ENCODE results near the gene EXOSC9. TPM values are rescaled to one million over a fixed set of nuclear protein-coding genes. Genes with fewer than 3 reads are reported as not detected.

Gene EXOSC9
- polyA plus RNA-seq, 1 donor from 2014 or later: 67.4 TPM

DNA sequence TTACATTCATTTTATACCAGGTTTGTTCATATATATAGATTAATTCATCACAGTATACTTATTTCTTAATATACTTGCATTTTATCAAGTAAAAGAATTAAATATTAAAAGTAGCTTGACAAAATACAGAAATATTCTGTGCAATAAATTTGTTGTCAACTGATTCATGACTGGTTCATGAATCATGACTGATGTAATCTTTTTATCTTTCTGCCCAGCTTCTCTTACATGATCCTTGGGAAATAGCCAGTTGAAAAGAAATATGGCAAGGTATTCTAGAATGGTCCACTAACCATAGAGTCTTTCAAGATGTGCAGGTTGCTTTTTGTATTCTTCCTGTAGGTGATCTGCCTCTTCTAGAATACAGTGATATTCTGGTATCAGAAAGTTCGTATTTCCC is 26.7 kb downstream of the EXOSC9 start:
- H3K27ac ChIP-seq (ENCODE audit: low read length): no peak overlapping the region
- TF ChIP-seq MXI1 (conservative IDR thresholded peaks at IDR 0.05; ENCODE audit: poor library complexity, severe bottlenecking): no peak
- TF ChIP-seq, protein P1, sequence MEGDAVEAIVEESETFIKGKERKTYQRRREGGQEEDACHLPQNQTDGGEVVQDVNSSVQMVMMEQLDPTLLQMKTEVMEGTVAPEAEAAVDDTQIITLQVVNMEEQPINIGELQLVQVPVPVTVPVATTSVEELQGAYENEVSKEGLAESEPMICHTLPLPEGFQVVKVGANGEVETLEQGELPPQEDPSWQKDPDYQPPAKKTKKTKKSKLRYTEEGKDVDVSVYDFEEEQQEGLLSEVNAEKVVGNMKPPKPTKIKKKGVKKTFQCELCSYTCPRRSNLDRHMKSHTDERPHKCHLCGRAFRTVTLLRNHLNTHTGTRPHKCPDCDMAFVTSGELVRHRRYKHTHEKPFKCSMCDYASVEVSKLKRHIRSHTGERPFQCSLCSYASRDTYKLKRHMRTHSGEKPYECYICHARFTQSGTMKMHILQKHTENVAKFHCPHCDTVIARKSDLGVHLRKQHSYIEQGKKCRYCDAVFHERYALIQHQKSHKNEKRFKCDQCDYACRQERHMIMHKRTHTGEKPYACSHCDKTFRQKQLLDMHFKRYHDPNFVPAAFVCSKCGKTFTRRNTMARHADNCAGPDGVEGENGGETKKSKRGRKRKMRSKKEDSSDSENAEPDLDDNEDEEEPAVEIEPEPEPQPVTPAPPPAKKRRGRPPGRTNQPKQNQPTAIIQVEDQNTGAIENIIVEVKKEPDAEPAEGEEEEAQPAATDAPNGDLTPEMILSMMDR (IDR thresholded peaks at IDR 0.05; ENCODE audit: poor library complexity, severe bottlenecking): no peak
- TF ChIP-seq RAD21 (conservative IDR thresholded peaks at IDR 0.05): no peak
- TF ChIP-seq SMC3 (conservative IDR thresholded peaks at IDR 0.05; ENCODE audit: poor library complexity): no peak
- TF ChIP-seq, protein P2, sequence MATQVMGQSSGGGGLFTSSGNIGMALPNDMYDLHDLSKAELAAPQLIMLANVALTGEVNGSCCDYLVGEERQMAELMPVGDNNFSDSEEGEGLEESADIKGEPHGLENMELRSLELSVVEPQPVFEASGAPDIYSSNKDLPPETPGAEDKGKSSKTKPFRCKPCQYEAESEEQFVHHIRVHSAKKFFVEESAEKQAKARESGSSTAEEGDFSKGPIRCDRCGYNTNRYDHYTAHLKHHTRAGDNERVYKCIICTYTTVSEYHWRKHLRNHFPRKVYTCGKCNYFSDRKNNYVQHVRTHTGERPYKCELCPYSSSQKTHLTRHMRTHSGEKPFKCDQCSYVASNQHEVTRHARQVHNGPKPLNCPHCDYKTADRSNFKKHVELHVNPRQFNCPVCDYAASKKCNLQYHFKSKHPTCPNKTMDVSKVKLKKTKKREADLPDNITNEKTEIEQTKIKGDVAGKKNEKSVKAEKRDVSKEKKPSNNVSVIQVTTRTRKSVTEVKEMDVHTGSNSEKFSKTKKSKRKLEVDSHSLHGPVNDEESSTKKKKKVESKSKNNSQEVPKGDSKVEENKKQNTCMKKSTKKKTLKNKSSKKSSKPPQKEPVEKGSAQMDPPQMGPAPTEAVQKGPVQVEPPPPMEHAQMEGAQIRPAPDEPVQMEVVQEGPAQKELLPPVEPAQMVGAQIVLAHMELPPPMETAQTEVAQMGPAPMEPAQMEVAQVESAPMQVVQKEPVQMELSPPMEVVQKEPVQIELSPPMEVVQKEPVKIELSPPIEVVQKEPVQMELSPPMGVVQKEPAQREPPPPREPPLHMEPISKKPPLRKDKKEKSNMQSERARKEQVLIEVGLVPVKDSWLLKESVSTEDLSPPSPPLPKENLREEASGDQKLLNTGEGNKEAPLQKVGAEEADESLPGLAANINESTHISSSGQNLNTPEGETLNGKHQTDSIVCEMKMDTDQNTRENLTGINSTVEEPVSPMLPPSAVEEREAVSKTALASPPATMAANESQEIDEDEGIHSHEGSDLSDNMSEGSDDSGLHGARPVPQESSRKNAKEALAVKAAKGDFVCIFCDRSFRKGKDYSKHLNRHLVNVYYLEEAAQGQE (IDR thresholded peaks at IDR 0.05; ENCODE audit: borderline replicate concordance): no peak
- TF ChIP-seq POLR2AphosphoS5 (IDR thresholded peaks at IDR 0.05): no peak
- no peak for TF ChIP-seq EZH2 (IDR thresholded peaks at IDR 0.05; ENCODE audit: borderline replicate concordance, insufficient read depth, low read length, poor library complexity, severe bottlenecking)

GRCh38 chr4:121829511-121829910 is 28.4 kb downstream of the EXOSC9 start:
- Histone ChIP-seq H3K27me3 (ENCODE audit: insufficient read depth, low read depth, low read length) (no peaks in the 10 kb centered on the region), H4K20me1 (ENCODE audit: insufficient read depth) (no peaks in the 10 kb centered on the region), H2AFZ (ENCODE audit: low read depth, low read length) (no peak overlapping the region), H3K9ac (ENCODE audit: low read length) (no peak overlapping the region), H3K36me3 (ENCODE audit: insufficient read depth, low read length) (peaks cover 10% of the 10 kb centered on the region), H3K9me2 (ENCODE audit: insufficient read depth, low read length) (no peaks in the 10 kb centered on the region), H3K4me3 (ENCODE audit: low read length) (no peak overlapping the region), H3F3A (ENCODE audit: insufficient read depth, low read length, poor library complexity, severe bottlenecking) (no peaks in the 10 kb centered on the region), H3K27ac (ENCODE audit: low read length) (no peak overlapping the region), H3K9me3 (ENCODE audit: low read length) (no peaks in the 10 kb centered on the region), H3K79me2 (replicated peaks; ENCODE audit: insufficient read depth, low read length) (no peaks in the 10 kb centered on the region), H3K4me2 (ENCODE audit: low read length) (no peak overlapping the region)
- TF ChIP-seq POLR2AphosphoS5 (IDR thresholded peaks at IDR 0.05): no peak
- no peak for TF ChIP-seq MXI1 (conservative IDR thresholded peaks at IDR 0.05; ENCODE audit: poor library complexity, severe bottlenecking)
- TF ChIP-seq, protein P2 (IDR thresholded peaks at IDR 0.05; ENCODE audit: borderline replicate concordance): no peak

More for the DNA sequence above, 26.7 kb downstream of the EXOSC9 start:
- Histone ChIP-seq H3K9ac (ENCODE audit: low read length) (no peak overlapping the region), H3K4me2 (ENCODE audit: low read length) (no peak overlapping the region), H2AFZ (ENCODE audit: low read depth, low read length) (no peak overlapping the region), H3K27me3 (ENCODE audit: insufficient read depth, low read depth, low read length) (no peaks in the 10 kb centered on the region), H3K36me3 (ENCODE audit: insufficient read depth, low read length) (peaks cover 5% of the 10 kb centered on the region), H3K9me3 (ENCODE audit: low read length) (no peaks in the 10 kb centered on the region), H3K4me3 (ENCODE audit: low read length) (no peak overlapping the region), H3F3A (ENCODE audit: insufficient read depth, low read length, poor library complexity, severe bottlenecking) (no peaks in the 10 kb centered on the region), H3K79me2 (replicated peaks; ENCODE audit: insufficient read depth, low read length) (peaks cover 3% of the 10 kb centered on the region), H4K20me1 (ENCODE audit: insufficient read depth) (no peaks in the 10 kb centered on the region), H3K9me2 (ENCODE audit: insufficient read depth, low read length) (no peaks in the 10 kb centered on the region)

Measured in neural cell (in vitro differentiated cells).